Activated T-cell treated with anti-CD3 and anti-CD28 coated beads, Interleukin-2, amount 50 U/mL, for 72 hours (primary cell): ENCODE data around the gene OPCML. TPM values are rescaled to one million over a fixed set of nuclear protein-coding genes. Genes with fewer than 3 reads are reported as not detected.
A peak's percentile ranks its signal among the peaks of the same experiment; 100 is the strongest.

Experiments used
- ATAC-seq, 2 donors: fragments of 150-1000 bp; cut with Tn5 transposase; replicated peaks in 1 of 2; 2 replicates each; pipeline ENCODE4 v1.10.0; 2021; ENCODE audit warnings: moderate library complexity in 2 of 2, mild to moderate bottlenecking in 1 of 2
- DNase-seq, 2 donors: peaks; one replicate each; pipeline ENCODE4 v3.0.0; 2021 to 2022; ENCODE audit warnings: mixed read lengths in 1 of 2
- H3K27ac Mint-ChIP-seq: one replicate; pipeline ENCODE4 v1.8.0; 2022; ENCODE audit warnings: mild to moderate bottlenecking, moderate library complexity, mixed read lengths
- H3K27me3 Mint-ChIP-seq: one replicate; pipeline ENCODE4 v1.8.0; 2022; ENCODE audit warnings: low read depth, mixed read lengths
- H3K36me3 Mint-ChIP-seq, 2 donors: one replicate each; pipeline ENCODE4 v1.8.0; 2022; ENCODE audit warnings: mixed read lengths in 2 of 2, mild to moderate bottlenecking in 1 of 2; ENCODE audit not compliant: insufficient read depth in 2 of 2
- H3K4me1 Mint-ChIP-seq: one replicate; pipeline ENCODE4 v1.8.0; 2022; ENCODE audit warnings: low read depth, mixed read lengths
- H3K4me3 Mint-ChIP-seq, 2 donors: one replicate each; pipeline ENCODE4 v1.8.0; 2022; ENCODE audit warnings: mild to moderate bottlenecking in 2 of 2, mixed read lengths in 2 of 2, moderate library complexity in 2 of 2
- H3K9me3 Mint-ChIP-seq, 2 donors: one replicate each; pipeline ENCODE4 v1.8.0; 2022; ENCODE audit warnings: mixed read lengths in 2 of 2
- total RNA-seq, 2 donors: library from RNA; stranded (reverse); gene quantifications; one replicate each; pipeline ENCODE4 v1.2.3, GENCODE V29; 2022

The OPCML gene
- total RNA-seq, 2 donors from 2014 or later = not detected

- no peak for DNase-seq
- ATAC-seq = no peak
- no peaks in the 10 kb centered on the region for H3K4me1 Mint-ChIP-seq
- H3K27ac Mint-ChIP-seq = no peak overlapping the region
- H3K9me3 Mint-ChIP-seq = peaks cover 0 to 3% of the 10 kb centered on the region in 2 donors
- no peaks in the 10 kb centered on the region for H3K27me3 Mint-ChIP-seq
- H3K4me3 Mint-ChIP-seq = no peak overlapping the region
- no peaks in the 10 kb centered on the region for H3K36me3 Mint-ChIP-seq
Measured at GRCh38 chr11:133409799-133410198, 122.5 kb downstream of the OPCML start.

- no peaks in the 10 kb centered on the region for H3K27me3 Mint-ChIP-seq
- H3K27ac Mint-ChIP-seq = no peak overlapping the region
- no peaks in the 10 kb centered on the region for H3K4me1 Mint-ChIP-seq
- H3K36me3 Mint-ChIP-seq = no peaks in the 10 kb centered on the region
- no peak for DNase-seq
- H3K4me3 Mint-ChIP-seq = no peak overlapping the region
- H3K9me3 Mint-ChIP-seq = peaks cover 2 to 4% of the 10 kb centered on the region in 2 donors
- ATAC-seq = no peak
Measured at GRCh38 chr11:133408936-133409335, 123.4 kb downstream of the OPCML start.

- no peak overlapping the region for H3K27ac Mint-ChIP-seq
- H3K4me1 Mint-ChIP-seq = no peaks in the 10 kb centered on the region
- no peak for ATAC-seq
- DNase-seq = no peak
- no peaks in the 10 kb centered on the region for H3K27me3 Mint-ChIP-seq
- no peaks in the 10 kb centered on the region for H3K36me3 Mint-ChIP-seq
- H3K4me3 Mint-ChIP-seq = no peak overlapping the region
- H3K9me3 Mint-ChIP-seq = peaks cover 2 to 4% of the 10 kb centered on the region in 2 donors
Measured at GRCh38 chr11:133408402-133408801, 123.9 kb downstream of the OPCML start.

GRCh38 chr11:133406489-133406888 is 125.8 kb downstream of the OPCML start:
- ATAC-seq (no peak), DNase-seq (no peak)
- Mint-ChIP-seq H3K36me3 (no peaks in the 10 kb centered on the region), H3K9me3 (peaks cover 2 to 4% of the 10 kb centered on the region in 2 donors), H3K27ac (no peak overlapping the region), H3K4me1 (no peaks in the 10 kb centered on the region), H3K27me3 (no peaks in the 10 kb centered on the region), H3K4me3 (no peak overlapping the region)

GRCh38 chr11:133403900-133404299 is 128.4 kb downstream of the OPCML start:
- H3K4me3 Mint-ChIP-seq = no peak overlapping the region
- no peaks in the 10 kb centered on the region for H3K36me3 Mint-ChIP-seq
- no peaks in the 10 kb centered on the region for H3K4me1 Mint-ChIP-seq
- ATAC-seq = no peak
- no peak overlapping the region for H3K27ac Mint-ChIP-seq
- peaks cover 2 to 4% of the 10 kb centered on the region in 2 donors for H3K9me3 Mint-ChIP-seq
- DNase-seq = peak in 1 of 2 donors; percentile 5
- no peaks in the 10 kb centered on the region for H3K27me3 Mint-ChIP-seq

- no peaks in the 10 kb centered on the region for H3K27me3 Mint-ChIP-seq
- H3K36me3 Mint-ChIP-seq = no peaks in the 10 kb centered on the region
- ATAC-seq (no peak), DNase-seq (no peak)
- peaks cover 2 to 4% of the 10 kb centered on the region in 2 donors for H3K9me3 Mint-ChIP-seq
- no peaks in the 10 kb centered on the region for H3K4me1 Mint-ChIP-seq
- H3K4me3 Mint-ChIP-seq = no peak overlapping the region
- H3K27ac Mint-ChIP-seq = no peak overlapping the region
Measured at GRCh38 chr11:133402551-133402950, 129.8 kb downstream of the OPCML start.

GRCh38 chr11:133399855-133400625 is 132.3 kb downstream of the OPCML start:
- no peaks in the 10 kb centered on the region for H3K27me3 Mint-ChIP-seq
- peaks cover 2 to 4% of the 10 kb centered on the region in 2 donors for H3K9me3 Mint-ChIP-seq
- H3K36me3 Mint-ChIP-seq = no peaks in the 10 kb centered on the region
- no peak overlapping the region for H3K4me3 Mint-ChIP-seq
- no peaks in the 10 kb centered on the region for H3K4me1 Mint-ChIP-seq
- H3K27ac Mint-ChIP-seq = no peak overlapping the region
- ATAC-seq (no peak), DNase-seq (no peak)

- DNase-seq (no peak), ATAC-seq (no peak)
- peaks cover 2 to 3% of the 10 kb centered on the region in 2 donors for H3K9me3 Mint-ChIP-seq
- H3K4me3 Mint-ChIP-seq = no peak overlapping the region
- H3K27me3 Mint-ChIP-seq = no peaks in the 10 kb centered on the region
- no peak overlapping the region for H3K27ac Mint-ChIP-seq
- no peaks in the 10 kb centered on the region for H3K36me3 Mint-ChIP-seq
- no peaks in the 10 kb centered on the region for H3K4me1 Mint-ChIP-seq
Measured at GRCh38 chr11:133399294-133399693, 133.0 kb downstream of the OPCML start.

GRCh38 chr11:133390803-133391202 is 141.5 kb downstream of the OPCML start:
- Mint-ChIP-seq H3K4me3 (no peak overlapping the region), H3K36me3 (no peaks in the 10 kb centered on the region), H3K27ac (no peak overlapping the region), H3K9me3 (peaks cover 0 to 1% of the 10 kb centered on the region in 2 donors), H3K27me3 (no peaks in the 10 kb centered on the region), H3K4me1 (no peaks in the 10 kb centered on the region)
- no peak for ATAC-seq
- no peak for DNase-seq

GRCh38 chr11:133388975-133389568 is 143.2 kb downstream of the OPCML start:
- H3K27ac Mint-ChIP-seq = no peak overlapping the region
- no peaks in the 10 kb centered on the region for H3K4me1 Mint-ChIP-seq
- ATAC-seq (no peak), DNase-seq (no peak)
- H3K36me3 Mint-ChIP-seq = no peaks in the 10 kb centered on the region
- no peak overlapping the region for H3K4me3 Mint-ChIP-seq
- H3K27me3 Mint-ChIP-seq = no peaks in the 10 kb centered on the region
- peaks cover 0 to 1% of the 10 kb centered on the region in 2 donors for H3K9me3 Mint-ChIP-seq

- no peaks in the 10 kb centered on the region for H3K27me3 Mint-ChIP-seq
- no peaks in the 10 kb centered on the region for H3K4me1 Mint-ChIP-seq
Measured at GRCh38 chr11:133388260-133388659, 144.0 kb downstream of the OPCML start.

GRCh38 chr11:133386852-133387251 is 145.4 kb downstream of the OPCML start:
- no peak overlapping the region for H3K27ac Mint-ChIP-seq
- DNase-seq (no peak), ATAC-seq (no peak)
- H3K9me3 Mint-ChIP-seq = peaks cover 1 to 2% of the 10 kb centered on the region in 2 donors
- no peaks in the 10 kb centered on the region for H3K4me1 Mint-ChIP-seq
- no peak overlapping the region for H3K4me3 Mint-ChIP-seq
- H3K36me3 Mint-ChIP-seq = no peaks in the 10 kb centered on the region
- no peaks in the 10 kb centered on the region for H3K27me3 Mint-ChIP-seq

More at GRCh38 chr11:133388260-133388659, 144.0 kb downstream of the OPCML start:
- DNase-seq (no peak), ATAC-seq (no peak)
- H3K9me3 Mint-ChIP-seq = peaks cover under 1 to 1% of the 10 kb centered on the region in 2 donors
- H3K4me3 Mint-ChIP-seq = no peak overlapping the region
- H3K36me3 Mint-ChIP-seq = no peaks in the 10 kb centered on the region
- H3K27ac Mint-ChIP-seq = no peak overlapping the region

- ATAC-seq = no peak
- DNase-seq = no peak
- no peak overlapping the region for H3K4me3 Mint-ChIP-seq
- H3K27me3 Mint-ChIP-seq = no peaks in the 10 kb centered on the region
- peaks cover 1 to 2% of the 10 kb centered on the region in 2 donors for H3K9me3 Mint-ChIP-seq
- no peaks in the 10 kb centered on the region for H3K4me1 Mint-ChIP-seq
- no peak overlapping the region for H3K27ac Mint-ChIP-seq
- H3K36me3 Mint-ChIP-seq = no peaks in the 10 kb centered on the region
Measured at GRCh38 chr11:133386262-133386661, 146.0 kb downstream of the OPCML start.
